Stimulated activated CD4-positive, alpha-beta T cell treated with anti-CD3 and anti-CD28 coated beads, Interleukin-4, amount 100 ng/mL, for 4 hours (primary cell): ENCODE results near the gene TIFAB.

Experiments
- DNase-seq, 2 experiments: peaks; one replicate each; pipeline ENCODE4 v3.0.0-alpha.2; 2020

Gene TIFAB

GRCh38 chr5:135481387-135481786, 29.2 kb upstream of the TIFAB start:
- no peak for DNase-seq

GRCh38 chr5:135480511-135480910, 28.4 kb upstream of the TIFAB start:
- no peak for DNase-seq

- no peak for DNase-seq
These were observed 26.8 kb upstream of the TIFAB start for GRCh38 chr5:135478938-135479337.

GRCh38 chr5:135477613-135478066, 25.5 kb upstream of the TIFAB start:
- no peak for DNase-seq

- DNase-seq, result no peak
These were observed 24.7 kb upstream of the TIFAB start for GRCh38 chr5:135476615-135477581.

GRCh38 chr5:135473956-135474670, 22.0 kb upstream of the TIFAB start:
- no peak for DNase-seq

- no peak for DNase-seq
These were observed 20.0 kb upstream of the TIFAB start for GRCh38 chr5:135472141-135472540.

GRCh38 chr5:135471726-135472125, 19.6 kb upstream of the TIFAB start:
- DNase-seq, result no peak

- no peak for DNase-seq
These were observed 17.8 kb upstream of the TIFAB start for GRCh38 chr5:135469911-135470310.

- no peak for DNase-seq
These were observed 16.4 kb upstream of the TIFAB start for GRCh38 chr5:135468541-135468940.

- no peak for DNase-seq
These were observed 15.8 kb upstream of the TIFAB start for GRCh38 chr5:135467871-135468485.

GRCh38 chr5:135467051-135467625, 15.0 kb upstream of the TIFAB start:
- DNase-seq, result no peak

- DNase-seq, result peak; percentile 56 to 69
These were observed 14.3 kb upstream of the TIFAB start for GRCh38 chr5:135466178-135467050.

GRCh38 chr5:135465391-135466122, 13.4 kb upstream of the TIFAB start:
- no peak for DNase-seq

- DNase-seq, result peak; percentile 23 to 29
These were observed 10.2 kb upstream of the TIFAB start for GRCh38 chr5:135462304-135462703.

GRCh38 chr5:135461481-135462151, 9.5 kb upstream of the TIFAB start:
- DNase-seq, result no peak

- DNase-seq, result no peak
These were observed 8.3 kb upstream of the TIFAB start for GRCh38 chr5:135460246-135461033.

GRCh38 chr5:135458921-135459331, 6.8 kb upstream of the TIFAB start:
- DNase-seq, result no peak

- DNase-seq, result no peak
These were observed 6.2 kb upstream of the TIFAB start for GRCh38 chr5:135458356-135458755.
